Right lung (tissue), 5 donors: ENCODE measurements around the gene LRRC26. TPM values are rescaled to one million over a fixed set of nuclear protein-coding genes. Genes with fewer than 3 reads are reported as not detected.
A peak's percentile ranks its signal among the peaks of the same experiment; 100 is the strongest.

Source experiments
- DNase-seq, 2 donors: peaks; one replicate each; pipeline ENCODE4 v3.0.0-alpha.2; 2013
- polyA plus RNA-seq, 5 donors: library from polyadenylated mRNA; unstranded; fragments of 120-200 nt; gene quantifications; one replicate each; pipeline versions ENCODE4 v1.2.1 to v1.2.3, GENCODE V29; 2013; ENCODE audit warnings: inconsistent platforms in 1 of 5, low replicate concordance in 1 of 5; ENCODE audit not compliant: insufficient read length in 5 of 5, insufficient read depth in 1 of 5

Gene LRRC26
- polyA plus RNA-seq, 5 donors = 0.23 to 0.49 (median 0.37) TPM; not detected in 1

DNA sequence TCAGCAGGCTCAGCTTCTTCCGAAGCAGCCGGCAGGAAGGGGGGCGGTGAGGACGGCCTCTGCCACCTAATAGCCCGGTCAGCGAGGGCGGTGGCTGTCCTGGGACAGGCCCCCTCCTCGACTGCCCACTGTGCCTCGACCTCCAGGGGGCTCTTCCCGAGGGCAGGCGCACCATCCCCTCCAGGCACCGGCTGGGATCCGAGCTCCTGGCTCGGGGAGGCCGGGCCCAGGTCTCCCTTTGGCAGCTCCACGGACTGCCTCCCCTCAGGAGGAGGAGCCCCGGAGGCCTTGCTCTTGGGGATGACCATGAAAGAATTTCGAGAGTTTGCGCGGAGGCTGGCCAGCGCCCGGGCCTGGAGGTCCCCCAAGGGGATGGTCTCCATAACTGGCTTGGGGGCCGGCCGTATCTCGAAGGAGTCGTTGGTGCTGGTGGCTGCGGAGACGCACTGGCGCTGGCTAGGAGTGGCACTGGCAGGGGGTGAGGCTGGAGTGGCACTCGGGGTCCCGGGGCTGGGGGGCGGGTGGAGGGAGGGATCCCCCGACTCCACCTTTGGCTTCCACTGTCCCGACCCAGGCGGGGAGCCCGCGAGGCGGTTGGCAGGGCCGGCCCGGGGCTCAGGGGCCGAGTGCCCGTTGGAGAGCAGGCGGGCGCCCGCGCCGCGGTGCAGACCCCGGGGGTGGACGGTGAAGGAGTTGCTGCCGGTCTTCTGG, 29.7 kb upstream of the LRRC26 start:
- DNase-seq = no peak

DNA sequence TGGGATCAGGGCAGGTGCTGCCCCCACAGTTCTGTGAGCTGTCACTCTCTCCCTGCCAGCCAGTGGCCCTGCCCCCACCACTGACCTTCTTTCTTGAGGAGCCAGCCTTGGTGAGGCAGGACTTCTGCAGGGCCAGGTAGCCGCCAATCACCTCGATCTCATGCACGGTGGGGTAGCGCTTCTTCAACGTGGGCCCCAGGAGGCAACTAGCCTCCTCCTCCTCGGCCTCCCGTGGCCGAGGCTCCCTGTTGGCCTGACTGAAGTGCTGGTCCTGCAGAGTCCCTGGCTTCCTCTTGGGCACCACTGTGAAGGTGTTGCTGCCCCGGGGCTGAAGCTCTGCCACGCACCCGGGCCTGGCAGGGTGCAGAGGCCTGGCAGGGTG, 29.0 kb upstream of the LRRC26 start:
- no peak for DNase-seq

DNA sequence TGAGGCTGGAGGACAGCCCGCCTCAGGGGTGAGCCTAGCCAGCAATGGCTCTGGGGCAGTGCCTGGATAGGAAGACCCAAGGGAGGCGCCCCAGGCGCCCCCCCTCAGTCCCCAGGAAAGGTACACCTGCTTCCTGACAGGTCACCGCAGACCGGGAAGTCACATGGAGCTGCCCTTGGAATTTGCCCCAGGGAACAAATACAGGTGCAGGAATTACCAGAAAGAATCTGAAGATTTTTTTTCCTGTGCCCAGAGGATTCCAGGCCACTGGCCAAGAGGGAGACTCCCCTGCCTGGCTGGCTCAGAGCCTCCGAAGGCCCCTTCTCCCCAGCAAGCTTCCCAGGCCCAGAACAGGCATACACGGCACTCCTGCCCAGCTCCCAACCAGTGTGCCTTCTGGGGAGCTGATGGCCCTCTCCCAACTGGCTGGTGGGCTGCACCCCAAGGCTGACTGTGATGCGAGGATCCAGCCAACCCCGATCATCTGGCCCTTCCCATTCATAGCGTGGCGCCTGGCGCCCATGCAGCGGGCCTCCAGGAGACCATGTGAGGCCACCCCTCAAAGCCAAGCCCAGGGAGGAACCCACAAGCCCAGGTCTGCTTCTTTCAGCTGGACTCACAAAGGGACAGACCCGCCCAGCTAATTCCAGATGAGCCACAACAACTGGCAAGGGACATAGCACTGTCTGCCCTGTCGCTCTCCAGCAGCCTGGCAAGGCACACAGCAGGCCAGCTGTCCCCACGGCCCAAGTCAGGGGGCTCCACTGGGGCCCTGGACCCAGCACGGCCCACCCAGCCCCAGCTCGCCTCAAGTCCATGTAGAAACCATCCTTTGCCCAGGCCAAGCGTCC, 28.4 kb upstream of the LRRC26 start:
- DNase-seq = no peak

DNA sequence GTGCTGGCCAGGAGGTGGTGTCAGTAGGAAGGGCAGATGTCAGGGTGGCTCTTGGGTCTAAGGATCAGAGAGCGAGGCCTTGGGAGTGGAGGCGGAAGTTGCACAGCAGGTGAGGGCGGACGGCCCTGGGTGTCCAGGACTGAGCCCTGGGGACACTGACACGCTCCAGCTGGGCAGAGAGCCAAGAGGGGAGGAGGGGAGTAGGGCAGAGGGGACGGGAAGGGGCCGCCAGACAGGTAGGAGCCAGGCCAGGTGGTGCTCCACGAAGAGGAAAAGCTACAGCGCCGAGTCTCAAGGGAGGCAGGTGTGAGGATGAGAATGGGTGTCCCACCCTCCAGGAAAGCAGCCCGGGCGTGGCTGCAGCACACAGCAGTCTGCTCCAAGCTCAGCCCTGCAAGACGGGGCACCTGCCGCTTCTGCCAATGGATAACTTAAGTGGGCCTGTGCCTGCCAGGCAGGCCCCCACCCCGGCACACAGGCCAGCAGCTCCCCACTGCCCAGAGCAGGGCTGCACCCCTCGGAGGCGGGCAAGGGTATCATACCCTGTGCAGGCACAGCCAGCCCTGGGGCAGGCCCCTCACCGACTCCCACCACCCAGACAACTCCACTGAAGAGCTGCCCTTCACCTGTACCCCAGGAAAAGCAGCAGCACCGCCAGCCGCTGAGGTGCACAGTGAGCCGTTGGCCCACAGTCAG, 25.8 kb upstream of the LRRC26 start:
- DNase-seq = no peak

DNA sequence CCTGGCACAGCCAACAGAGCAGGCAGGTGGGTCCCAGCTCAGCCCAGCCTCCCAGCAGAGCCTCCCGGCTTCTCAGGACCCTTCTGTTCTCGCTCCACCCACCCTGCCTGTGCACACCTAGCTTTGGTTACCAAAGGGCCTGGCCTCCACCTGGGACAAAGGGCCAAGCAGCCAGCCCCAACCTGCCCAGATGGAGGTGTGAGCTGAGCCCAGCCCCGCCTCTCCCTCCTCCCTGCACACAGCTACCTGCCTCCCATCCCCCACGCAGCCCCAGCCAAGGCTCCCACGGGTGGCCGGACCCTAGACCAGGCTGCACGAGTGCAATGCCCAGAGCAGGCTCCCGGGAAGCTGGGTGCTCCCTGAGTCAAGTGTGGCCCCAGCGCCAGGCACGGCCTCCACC, 25.1 kb upstream of the LRRC26 start:
- DNase-seq = no peak

DNA sequence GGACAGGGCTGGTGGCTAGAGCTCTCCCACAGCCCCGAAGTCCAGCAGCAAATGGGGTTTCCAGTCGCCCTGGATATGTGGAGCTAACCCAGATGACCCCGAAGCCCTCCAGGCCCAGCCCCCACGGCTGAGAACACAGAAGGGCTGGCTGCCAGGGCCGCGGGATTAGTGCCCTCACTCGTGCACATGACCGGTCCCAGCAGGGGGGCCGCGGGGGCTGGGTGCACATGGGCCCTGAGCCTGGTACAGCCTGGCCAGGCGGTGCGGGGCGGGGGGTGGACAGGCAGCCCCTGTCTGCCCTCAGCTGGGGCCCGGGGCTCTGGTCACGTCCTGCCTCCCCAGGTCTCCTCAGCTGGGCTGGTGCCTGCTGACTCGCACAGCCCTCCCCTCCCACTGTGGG, 24.5 kb upstream of the LRRC26 start:
- no peak for DNase-seq

DNA sequence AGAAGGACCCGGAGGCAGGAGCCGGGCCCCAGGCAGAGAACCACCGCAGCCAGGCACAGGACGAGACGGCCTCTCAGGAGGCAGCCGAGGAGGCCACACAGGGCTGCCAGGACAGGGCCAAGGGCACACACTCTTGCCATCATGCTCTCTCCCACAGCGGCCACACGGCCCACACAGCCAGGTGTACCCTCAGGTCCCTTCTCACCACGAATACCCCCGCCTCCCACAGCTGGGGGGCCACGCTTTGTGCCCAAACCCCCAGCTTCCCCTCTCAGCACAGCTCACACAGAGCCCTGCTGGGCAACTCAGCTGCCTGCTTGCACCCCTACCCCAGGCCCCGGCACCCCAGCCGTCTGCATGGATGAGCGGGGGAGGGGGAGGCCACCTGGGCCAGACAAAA, 23.9 kb upstream of the LRRC26 start:
- DNase-seq = no peak

DNA sequence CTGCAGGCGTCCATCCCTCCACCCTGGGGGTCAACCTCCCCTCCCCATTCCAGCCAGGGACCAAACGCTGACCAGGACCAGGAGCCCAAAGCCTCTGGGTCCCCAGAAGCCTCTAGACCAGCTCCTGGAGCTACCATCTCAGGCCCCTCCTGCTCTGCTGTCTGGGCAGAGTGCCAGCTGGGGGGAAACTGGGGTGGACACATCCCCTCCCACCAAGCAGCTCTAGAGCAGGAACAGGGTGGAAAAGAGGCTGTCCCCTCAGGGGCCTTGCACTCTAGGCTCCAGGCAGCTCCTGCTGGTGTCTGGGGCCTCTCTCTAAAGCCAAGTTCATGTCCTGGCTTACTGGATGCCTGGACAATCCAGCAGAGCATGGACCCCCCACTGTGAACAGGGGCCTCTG, 23.0 kb upstream of the LRRC26 start:
- no peak for DNase-seq

DNA sequence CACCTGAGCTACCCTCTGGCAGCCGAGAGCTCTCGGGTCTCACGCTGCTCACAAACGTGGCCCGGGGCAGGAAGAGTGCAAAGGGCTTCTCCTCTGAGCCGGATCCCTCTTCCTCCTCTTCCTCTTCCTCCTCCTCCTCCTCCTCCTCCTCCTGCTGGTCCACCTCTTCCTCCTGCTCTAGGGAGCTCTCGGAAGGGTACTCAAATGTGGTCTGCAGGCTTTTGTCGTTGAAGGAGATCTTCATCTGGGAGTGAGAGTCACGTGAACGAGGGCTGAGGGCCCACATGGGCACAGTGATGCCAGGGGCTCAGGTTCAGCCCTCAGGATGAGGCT, 22.6 kb upstream of the LRRC26 start:
- DNase-seq = no peak

DNA sequence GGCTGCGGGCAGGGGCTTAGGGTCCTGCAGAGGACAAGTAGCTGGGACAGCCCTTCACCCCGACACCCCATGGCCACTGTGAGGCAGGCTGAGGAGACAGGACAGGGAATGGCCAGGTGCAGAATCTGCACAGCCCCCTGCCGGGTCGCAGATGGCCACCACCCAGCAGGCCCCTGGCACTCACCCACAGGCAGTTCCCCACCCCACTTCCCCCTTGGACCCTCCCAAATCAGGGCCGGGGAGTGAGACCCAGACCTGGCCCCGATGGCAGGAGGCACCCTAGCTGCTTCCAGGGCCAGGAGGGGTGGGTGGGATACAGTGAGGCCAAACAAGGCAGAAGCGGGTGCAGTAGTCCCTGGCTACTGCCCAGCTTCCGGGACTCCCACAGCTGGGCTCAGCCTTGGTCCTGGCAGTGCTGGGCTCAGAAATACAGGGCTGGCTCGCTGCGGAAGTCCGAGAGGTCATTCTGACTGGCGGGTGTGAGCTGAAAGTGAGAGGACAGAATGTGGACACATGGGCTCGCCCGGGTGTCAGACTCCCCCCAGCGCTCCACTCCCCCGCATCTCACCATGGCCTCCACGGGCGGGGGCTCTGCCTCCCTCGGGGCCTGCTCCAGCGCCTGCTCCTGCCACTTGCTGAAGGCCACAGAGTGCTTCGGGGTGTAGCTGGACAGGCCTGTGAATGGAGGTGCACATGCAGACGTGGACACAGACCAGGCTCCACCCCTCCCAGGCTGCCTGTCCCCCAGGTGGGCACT, 22.0 kb upstream of the LRRC26 start:
- DNase-seq = no peak

DNA sequence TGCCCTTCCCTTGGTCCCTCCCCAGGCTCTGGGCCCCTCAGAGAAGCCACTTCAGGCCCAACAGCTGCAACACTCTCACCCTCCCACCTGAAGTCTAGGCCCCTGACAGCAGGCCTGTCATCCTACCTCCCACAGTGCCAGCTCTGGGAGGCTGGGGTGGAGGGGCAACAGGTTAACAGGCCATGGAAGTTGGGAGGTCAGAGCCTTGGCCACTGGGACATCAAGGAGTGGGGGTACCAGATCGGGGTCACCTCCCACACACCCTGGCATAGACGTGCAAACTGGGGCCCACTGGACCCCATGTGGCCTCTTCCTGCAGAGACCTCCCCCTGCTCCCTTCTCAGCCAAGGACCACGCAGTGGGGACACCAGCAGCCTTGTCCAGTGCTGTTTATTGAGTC, 21.4 kb upstream of the LRRC26 start:
- DNase-seq = no peak

DNA sequence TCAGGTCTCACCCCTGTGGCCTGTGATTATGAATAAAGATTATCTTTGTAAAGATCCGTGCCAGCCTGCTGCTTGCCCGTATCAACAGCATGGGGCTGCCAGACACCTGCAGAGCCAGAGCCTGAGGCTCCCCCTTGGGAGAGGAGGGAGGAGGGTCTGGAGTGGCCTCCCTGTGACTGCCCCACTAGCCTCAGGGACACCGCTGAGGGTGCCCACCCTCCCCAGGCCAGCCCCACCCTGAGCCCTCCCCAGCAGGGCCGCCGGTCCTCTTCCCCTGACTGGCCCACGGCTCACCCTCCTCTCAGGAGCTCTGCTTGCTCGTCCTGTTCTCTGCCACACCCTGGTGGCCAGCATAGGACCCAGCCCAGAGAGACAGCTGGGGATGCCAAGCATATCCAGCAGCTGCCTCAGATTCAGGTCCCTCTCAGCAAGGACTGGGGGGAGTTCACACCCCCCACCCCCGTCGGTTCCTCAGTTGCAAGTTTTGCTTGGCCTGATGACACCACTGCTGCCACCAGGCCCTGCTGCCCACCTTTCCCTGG, 20.5 kb upstream of the LRRC26 start:
- DNase-seq = no peak

DNA sequence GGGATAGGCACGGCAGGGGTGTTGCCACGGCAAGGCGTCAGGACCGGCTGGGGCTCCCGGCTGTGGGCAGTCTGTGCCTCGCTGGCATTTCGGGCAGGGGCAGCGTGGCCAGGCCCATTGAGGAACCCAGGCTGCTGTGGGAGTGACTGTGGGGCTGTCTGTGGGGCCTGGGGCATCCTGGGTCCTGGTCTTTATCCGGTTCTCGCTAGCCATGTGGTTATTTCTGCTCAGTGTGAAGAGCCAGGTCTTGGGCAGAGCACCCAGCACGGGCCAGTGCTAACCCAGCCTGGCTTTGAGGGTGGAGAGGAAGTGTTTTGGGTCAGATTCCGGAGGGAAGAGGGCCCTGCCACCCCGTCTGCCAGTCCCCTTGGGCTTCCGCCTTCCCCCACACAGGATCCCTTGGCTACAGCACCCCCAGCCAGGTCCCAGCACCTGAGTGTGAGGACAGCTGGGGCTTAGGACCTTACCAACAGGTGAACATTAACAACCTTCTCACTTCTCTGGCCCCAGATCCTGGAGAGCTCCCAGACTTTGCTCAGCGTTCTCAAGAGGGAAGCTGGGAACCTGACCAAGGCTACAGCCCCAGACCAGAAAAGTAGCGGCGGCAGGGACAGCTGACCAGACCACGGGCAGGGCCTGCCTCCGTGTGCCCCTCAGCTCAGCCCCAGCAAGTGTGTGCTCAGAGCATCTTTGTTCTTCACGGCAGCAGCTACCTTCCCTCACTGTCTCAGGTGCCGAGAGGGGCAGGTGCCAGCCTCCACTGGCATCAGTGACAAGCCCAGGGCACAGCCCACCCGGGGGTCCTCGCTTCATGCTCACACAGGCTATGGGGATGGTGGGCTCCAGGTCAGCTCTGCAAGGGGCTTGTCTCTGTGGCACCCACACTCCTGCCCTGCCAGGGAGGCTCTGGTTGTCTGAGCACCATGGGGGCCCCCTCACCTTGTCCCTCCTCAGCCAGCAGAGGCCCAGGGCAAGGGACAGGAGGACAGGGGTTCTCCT, 19.7 kb upstream of the LRRC26 start:
- DNase-seq = no peak

DNA sequence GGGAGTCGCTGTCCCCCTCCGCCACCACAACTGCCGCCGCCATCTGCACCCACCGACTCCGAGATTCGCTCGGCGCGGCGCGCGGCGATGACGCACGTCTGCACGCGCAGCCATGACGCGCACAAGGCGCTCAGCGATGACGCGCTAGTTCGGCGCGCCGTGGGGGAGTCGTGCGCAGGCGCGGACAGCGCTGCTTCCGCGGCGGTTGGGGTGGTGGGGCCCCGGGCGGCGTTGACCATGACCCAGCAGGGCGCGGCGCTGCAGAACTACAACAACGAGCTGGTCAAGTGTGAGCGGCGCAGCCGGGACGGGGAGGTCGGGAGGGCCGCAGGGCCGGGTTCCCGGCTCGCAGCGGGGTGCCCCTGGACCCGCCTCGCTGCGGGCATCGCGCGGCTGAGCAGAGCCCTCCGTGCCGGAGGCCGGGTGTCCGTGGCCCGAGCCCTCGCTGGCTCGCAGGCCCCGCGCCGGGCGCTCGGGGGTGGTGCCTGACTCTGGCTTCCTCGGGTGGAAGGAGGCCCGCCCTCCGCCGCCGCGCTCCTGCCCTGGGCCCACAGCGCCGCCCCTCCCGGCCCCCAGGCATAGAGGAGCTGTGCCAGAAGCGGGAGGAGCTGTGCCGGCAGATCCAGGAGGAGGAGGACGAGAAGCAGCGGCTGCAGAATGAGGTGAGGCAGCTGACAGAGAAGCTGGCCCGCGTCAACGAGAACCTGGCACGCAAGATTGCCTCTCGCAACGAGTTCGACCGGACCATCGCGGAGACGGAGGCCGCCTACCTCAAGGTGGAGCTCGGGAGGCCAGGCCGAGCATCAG, 18.8 kb upstream of the LRRC26 start, which contains the start of the genes ANAPC2 and SSNA1:
ANAPC2 (minus strand) TSS at position 71 of the 807 bp plus-strand sequence; CDS start at position 43, 28 bp downstream.
SSNA1 (plus strand) TSS at position 187 of the 807 bp plus-strand sequence; CDS start at position 238, 51 bp downstream.
- DNase-seq = peak; percentile 97 to 99

DNA sequence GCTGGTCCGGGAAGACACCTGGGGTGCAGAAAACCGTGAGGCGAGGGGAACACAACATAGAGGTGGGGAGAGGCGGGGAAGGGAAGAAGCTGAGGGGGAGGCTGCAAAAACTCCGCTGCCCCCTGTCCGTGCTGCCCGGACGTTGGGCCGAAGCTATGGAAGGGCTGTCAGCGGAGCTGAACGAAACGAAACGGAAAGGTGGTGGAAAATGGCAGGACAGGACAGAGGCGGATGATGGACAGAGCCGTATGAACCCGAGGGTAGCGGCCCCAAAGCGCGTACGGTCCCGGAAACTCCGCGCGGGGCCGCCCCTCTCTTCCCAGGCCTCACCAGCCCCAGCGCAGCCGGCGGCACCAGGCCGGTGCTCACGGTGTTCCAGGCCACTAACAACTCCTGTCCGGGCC, 18.2 kb upstream of the LRRC26 start:
- no peak for DNase-seq

DNA sequence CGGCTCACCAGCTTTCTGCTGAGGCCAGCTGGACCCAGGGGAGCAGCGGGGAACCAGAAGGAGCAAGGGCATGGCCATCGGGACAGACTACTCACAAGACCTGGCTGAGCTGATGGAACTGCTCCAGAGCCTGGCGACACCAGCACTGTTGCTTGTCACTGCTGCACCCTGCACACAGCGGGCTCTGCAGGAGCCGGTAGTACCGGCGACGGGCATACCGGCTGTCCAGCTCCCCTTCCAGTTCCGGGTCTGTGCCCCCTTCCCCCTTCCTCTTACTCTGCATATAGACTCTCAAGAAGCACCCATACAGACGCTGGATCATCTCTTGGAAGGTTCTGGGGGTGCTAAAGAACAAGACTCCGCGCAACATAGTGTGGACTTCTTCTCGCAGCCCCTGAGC, 17.5 kb upstream of the LRRC26 start:
- DNase-seq = no peak

DNA sequence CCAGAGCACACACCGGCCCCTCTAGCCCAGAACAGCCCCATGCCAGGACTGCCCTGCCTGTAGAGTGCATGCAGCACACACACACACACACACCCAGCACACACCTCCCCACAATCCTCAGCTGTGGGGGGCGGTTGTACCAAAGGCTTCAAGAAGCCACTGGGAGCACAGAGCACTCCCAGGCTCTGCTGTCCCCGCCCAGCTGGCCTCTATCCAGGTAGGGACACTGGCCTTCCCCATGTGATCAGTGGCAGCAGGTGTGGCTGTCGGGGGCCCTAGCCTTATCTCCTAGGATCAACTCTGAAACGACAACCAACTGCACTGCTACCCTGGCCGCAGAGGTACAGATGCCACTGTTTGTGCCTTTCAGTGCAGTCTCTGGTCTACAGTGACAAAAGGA, 16.5 kb upstream of the LRRC26 start:
- no peak for DNase-seq

DNA sequence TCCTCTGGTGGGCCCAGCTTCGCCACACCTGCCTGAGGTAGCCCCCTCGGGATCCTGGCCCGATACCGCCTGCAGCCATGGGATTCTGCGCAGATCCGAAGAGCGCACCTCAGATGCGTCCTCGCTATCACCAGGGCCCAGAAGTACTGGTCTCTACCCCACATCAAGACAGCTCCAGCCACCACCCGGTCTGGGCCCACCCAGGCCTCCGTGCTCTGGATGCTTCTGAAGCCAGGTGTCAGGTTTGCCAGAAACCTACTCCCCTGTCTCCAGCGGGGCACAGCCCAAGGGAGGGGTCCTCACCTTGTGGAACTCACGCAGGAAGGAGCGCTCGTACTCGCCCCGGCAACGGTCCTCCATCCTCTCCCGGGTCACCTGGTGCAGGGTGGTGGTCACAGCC, 16.1 kb upstream of the LRRC26 start:
- DNase-seq = no peak

DNA sequence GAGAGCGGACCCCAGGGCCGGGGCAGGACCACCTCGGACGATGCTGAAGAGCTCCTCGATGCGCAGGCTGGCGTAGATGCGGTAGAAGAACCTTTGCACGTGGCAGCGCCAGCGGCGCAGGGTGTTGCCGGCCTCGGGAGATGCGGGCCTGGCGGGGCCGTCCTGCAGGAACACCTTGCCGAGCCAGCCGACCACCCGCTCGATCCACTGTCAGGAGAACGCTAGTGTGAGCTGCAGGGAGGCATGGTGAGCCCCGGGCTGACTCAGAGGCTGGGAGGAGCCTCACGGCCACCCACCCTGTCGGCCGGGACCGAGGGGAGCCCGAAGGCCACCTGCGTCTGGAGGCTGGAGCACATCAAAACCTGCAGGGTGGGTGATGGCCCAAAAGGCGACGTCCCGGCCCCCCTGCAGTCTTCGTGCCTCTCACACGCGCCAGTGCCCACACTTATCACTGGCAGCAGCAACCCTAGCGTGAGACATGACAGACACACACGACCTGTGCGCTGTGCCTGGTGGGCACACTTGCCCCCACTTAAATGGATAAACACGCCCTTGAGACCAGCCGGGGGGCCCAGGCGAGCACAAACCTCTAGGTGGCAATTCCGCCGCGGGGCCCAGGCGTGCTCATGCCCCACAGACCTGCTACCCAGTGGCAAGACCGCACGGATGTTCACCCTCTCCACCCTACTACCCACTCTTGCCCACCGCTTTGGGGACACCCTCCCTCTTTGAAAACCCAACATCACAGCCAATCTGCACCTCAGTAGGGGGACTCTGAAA, 15.2 kb upstream of the LRRC26 start:
- DNase-seq = no peak
